GM18499 (cell line): ENCODE data around the gene MON1A.
"Not testable (repeated sequence)": the region's sequence is repeated elsewhere in the genome, so short reads cannot be mapped to it uniquely, and the experiment has no call there.

Source experiments
- ATAC-seq: cut with Tn5 transposase; IDR thresholded peaks from one replicate; pipeline ENCODE4 v1.9.1; 2021; ENCODE audit warnings: moderate number of reproducible peaks; ENCODE audit not compliant: insufficient read depth, unreplicated experiment

The MON1A gene

DNA sequence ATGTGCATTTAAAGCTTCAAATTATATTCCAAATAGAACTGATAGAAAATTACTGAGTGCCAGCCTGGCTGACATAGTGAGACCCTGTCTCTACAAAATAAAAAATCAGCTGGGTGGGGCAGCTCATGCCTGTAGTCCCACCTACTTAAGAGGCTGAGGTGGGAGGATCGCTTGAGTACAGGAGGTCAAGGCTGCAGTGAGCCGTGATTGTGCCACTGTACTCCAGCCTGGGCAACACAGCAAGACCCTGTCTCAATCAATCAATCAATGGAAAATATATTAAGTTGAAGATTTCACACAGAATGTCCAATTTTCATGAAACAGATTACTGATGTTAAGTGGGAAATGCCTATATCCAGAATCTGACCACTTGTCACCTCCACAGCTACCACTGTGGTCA is 4.1 kb downstream of the MON1A start:
- no peak for ATAC-seq

- no peak for ATAC-seq
Observed at GRCh38 chr3:49924683-49925082, 4.9 kb downstream of the MON1A start.

DNA sequence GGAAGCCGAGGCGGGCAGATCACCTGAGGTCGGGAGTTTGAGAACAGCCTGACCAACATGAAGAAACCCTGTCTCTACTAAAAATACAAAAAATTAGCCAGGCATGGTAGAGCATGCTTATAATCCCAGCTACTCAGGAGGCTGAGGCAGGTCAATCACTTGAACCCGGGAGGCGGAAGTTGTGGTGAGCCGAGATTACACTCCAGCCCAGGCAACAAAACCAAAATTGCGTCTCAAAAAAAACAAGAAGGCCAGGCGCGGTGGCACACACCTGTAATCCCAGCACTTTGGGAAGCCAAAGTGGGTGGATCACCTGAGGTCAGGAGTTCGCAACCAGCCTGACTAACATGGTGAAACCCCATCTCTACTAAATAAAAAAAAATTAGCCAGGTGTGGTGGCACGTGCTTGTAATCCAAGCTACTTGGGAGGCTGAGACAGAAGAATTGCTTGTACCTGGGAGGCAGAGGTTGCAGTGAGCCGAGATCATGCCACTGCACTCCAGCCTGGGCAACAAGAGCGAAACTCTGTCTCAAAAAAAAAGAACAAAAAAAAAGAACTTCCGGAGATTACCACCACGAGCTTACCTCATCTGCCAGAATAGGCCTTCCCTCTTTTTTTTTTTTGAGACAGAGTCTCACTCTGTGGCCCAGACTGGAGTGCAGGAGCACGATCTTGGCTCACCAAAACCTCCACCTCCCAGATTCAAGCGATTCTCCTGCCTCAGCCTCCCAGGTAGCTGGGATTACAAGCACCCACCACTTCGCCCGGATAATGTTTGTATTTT is 11.6 kb downstream of the MON1A start:
- not testable (repeated sequence) for ATAC-seq

GRCh38 chr3:49916686-49917085 is 12.9 kb downstream of the MON1A start:
- no peak for ATAC-seq

GRCh38 chr3:49914906-49915305 is 14.7 kb downstream of the MON1A start:
- no peak for ATAC-seq

DNA sequence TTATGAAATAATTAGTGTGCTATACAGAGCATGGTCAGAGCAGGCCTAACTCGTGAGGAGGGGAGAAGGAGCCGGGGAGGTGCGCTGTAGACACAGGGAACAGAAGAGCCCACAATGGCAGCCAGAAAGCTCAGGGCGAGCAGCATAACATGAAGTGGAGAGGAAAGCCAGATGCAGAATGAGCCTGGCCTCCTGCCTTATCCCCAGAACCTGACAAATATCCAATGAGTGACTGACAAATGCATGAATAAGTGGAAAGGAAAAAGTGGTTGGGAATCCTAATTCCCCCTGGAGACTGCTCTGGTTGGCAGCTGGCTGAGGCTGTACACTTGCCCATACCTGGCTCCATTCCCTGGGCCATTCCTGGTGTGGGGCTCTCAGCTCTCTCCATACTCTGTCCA is 16.7 kb downstream of the MON1A start:
- ATAC-seq = no peak

- no peak for ATAC-seq
Observed at GRCh38 chr3:49911611-49912010, 18.0 kb downstream of the MON1A start.

DNA sequence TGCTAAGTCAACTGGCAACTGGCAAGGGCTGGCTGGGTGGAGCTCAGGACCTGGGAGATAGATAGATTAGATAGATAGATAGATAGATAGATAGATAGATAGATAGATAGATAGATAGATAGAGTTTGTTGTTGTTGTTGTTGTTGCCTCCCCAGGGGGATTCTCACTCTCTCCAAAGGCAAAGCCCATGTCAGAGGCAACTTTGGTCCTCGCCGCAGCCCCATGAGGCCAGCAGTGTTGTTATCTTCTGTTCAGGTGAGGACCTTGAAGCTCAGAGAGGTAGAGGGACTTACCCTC is 18.5 kb downstream of the MON1A start:
- no peak for ATAC-seq

DNA sequence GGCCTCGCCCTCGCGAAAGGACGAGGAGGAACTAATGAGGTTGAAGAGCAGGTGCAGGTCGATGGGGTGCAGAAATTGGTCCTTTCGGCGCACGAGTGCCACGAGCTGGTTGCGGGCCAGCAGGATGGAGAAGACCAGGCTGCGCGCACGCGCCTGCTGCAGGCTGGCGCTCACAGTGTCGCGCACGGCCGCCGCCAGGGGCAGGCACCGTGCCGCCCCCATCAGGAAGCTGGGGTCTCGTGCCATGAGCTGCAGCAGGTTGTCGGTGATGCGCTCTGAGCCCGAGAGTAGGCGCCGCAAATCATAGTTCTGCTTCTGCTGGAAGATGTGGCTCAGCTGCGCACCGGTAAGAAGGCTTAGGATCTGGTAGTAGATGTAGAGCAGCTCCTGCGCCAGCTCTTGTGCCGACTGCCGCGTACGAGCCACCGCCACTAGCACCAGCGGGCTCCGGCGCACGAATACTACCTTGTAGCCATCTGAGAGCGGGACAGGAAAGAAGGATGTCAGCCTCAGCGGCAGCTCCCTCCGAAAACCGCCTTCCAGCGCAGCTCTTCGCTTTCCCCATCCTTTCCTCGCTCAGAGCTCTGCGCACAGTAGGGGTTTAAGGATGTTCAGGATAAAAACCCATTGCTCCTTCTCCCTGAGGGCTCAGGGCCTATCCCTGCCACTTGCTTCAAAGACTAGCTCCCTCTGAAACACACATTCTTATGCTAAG is 19.0 kb downstream of the MON1A start:
- no peak for ATAC-seq

GRCh38 chr3:49908373-49909199 is 21.0 kb downstream of the MON1A start:
- no peak for ATAC-seq

DNA sequence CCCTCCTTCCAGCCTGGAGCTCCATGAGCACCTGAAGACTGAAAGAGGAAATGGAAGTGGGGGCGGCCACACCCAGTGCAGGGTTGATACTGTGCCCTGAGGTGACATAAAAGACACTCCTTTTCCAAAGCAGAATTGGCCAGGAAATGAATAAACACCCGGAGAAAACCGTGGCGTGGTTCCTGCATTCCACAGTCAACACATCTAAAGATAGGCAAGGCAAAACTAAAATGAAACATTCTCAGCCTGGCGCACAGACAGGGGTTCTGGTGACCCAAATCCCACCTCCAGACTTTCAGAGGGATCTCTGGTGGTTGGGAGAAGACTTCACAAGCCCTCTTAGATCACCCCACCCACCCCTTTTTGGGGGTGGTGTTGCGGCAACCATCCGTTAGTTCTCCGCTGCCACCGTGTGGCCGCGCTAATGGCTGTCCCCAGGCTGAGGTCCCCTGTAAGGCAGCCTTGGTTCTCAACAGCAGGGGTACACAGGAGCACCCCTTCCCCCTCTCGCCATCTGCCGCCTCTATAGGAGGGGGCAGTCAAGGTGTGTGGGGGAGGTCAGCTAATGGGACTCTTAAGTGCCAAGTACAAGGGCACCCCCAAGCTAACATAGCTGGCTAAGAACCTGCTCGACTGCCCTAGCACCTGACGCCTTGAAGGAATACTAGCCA is 23.4 kb downstream of the MON1A start:
- ATAC-seq = no peak

GRCh38 chr3:49904448-49904847 is 25.2 kb downstream of the MON1A start:
- ATAC-seq = not testable (repeated sequence)

- no peak for ATAC-seq
Observed at GRCh38 chr3:49903451-49904424, 25.9 kb downstream of the MON1A start, which contains the start of gene MST1R. Gene MST1R, minus strand, starts transcription at chr3:49903873. Its CDS starts 264 bp downstream, at chr3:49903609.

- no peak for ATAC-seq
Observed at GRCh38 chr3:49902511-49903345, 26.9 kb downstream of the MON1A start.

GRCh38 chr3:49901366-49902339 is 28.0 kb downstream of the MON1A start:
- ATAC-seq = no peak

DNA sequence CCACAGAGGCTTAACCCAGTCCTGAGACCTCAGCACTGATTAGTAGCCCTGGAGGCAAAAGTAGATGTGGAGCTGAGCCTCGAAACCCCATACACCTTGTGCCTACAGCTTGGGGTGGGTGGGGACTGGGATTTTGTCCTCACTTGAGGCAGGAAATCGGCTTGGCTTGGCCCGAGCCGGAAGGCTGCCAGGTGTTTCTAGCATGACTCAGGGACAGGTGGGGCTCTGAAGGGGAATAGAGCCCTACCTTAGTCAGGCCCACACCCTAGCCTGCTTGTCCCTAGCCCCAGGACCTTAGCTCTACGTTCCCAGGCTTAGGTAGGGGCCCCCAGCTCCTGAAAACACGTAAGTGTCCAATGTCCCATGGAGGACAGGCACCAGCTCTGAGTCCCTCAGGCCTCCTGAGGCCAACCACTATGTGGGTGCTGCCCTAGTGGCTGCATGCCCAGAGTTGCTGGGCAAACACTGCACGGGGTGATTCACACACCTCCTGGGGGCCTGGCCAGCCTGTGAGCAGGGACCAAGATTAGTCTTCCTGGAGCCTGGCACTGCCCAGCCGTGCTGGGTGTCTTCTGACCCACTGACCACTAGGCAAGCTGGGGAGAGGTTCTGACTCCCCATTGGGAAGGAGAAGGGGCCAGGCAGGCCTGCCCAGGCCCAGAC is 29.0 kb downstream of the MON1A start:
- no peak for ATAC-seq

DNA sequence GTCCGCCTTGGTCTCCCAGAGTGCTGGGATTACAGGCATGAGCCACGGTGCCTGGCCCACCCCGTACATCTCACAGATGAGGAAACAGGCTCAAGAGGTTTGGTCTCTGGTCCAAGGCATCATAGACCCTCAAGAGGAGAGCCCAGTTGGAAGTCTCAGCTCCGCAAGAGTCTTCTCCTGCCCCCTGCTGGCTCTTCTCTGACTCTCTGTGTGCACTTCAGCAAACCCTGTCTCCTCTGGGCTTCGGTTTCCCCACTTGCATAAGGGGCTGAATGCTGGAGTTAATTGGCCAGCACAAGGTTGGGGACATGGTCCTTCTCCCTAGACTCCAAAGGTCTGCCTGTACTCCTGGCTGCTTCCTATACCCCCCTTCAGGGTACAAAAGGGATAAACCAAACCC is 29.8 kb downstream of the MON1A start:
- no peak for ATAC-seq
